Astrocyte (in vitro differentiated cells and primary cell): Measurements from ENCODE around the gene COMMD9.

Source experiments
- EZH2 ChIP-seq: IDR thresholded peaks from 2 replicates; pipeline ENCODE4 v1.6.1; 2012; ENCODE audit warnings: mild to moderate bottlenecking, low read length, inconsistent platforms; ENCODE audit not compliant: insufficient read depth
- TF ChIP-seq, protein P1 (sequence below): IDR thresholded peaks from 2 replicates; pipeline ENCODE4 v1.5.1; 2011; ENCODE audit warnings: low read depth, mild to moderate bottlenecking, inconsistent platforms, low read length, moderate library complexity; ENCODE audit not compliant: insufficient read depth

DNA sequence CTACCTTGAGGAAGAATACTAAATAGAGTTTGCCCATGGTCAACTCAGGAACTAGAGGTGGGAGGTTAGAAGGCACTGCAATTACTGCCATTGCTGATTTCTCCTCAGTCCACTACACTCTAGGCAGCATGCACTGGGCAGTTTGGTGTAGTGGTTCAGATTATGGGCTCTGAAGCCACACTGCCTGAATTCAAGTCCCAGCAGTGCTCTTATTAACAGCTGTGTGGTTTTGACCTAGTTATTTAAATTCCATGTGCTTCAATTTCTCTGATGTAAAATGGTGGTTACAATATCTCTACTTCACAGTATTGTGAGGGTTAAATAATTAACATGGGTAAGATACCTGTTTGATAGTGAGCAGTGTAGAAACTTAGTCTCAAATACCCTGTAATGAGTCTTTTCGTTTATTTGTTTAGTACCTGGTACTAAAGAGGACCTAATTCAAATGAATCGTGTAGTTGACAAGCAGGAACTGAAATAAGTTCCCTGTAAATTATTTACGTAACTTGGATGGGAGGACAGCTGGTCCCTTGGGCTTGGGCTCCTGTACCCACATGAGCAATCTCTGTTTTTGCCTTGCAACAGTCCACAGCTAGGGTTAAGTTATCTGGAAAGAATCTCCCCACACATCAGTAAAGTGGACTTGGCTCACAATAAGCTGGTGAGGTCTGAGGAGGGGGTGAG, 24.7 kb upstream of the COMMD9 start:
- TF ChIP-seq, protein P1, sequence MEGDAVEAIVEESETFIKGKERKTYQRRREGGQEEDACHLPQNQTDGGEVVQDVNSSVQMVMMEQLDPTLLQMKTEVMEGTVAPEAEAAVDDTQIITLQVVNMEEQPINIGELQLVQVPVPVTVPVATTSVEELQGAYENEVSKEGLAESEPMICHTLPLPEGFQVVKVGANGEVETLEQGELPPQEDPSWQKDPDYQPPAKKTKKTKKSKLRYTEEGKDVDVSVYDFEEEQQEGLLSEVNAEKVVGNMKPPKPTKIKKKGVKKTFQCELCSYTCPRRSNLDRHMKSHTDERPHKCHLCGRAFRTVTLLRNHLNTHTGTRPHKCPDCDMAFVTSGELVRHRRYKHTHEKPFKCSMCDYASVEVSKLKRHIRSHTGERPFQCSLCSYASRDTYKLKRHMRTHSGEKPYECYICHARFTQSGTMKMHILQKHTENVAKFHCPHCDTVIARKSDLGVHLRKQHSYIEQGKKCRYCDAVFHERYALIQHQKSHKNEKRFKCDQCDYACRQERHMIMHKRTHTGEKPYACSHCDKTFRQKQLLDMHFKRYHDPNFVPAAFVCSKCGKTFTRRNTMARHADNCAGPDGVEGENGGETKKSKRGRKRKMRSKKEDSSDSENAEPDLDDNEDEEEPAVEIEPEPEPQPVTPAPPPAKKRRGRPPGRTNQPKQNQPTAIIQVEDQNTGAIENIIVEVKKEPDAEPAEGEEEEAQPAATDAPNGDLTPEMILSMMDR: no peak
- TF ChIP-seq EZH2: no peak
